Measurements from ENCODE around the gene DHX16. TPM values are rescaled to one million over a fixed set of nuclear protein-coding genes. Genes with fewer than 3 reads are reported as not detected.

The DHX16 gene
- total RNA-seq, 1 experiment from 2014 or later, result 34.8 TPM

DNA sequence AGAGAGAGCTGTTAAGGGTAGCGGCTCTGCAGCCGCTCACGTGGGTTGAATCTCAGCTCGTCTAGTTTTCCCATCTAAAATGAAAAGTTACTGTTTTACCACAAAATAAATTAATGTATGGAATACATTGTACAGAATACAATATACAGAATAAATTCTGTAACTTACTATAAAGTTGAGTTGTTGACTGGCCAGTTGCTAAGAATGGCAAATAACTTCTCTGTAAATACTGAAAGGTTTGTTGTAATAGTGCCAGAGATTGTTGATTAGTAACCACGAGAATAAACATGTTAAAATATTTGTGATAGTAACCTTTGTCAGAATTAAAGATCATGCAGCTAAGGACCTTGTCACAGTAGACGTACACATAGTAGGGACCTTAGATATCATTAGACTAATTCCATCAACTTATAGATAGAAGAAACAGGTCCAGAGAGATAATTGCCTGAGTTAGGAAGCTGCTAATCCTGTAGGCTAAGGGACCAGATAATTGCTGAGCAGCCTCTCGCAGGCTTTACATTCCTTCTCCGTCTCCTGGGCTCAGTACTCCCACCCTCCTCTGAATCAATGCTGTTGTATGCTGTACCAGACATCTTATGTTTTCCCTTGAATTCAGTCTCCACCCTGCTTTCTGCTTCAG, 18.5 kb upstream of the DHX16 start:
- Histone ChIP-seq H3K23ac (ENCODE audit: insufficient read length, low read depth, low read length) (no peak overlapping the region), H4K8ac (replicated peaks; ENCODE audit: insufficient read length, low read depth, low read length) (no peak overlapping the region), H3K9me3 (ENCODE audit: control insufficient read depth, low read depth, low read length) (no peaks in the 10 kb centered on the region), H2BK120ac (ENCODE audit: low read depth, low read length, poor library complexity, severe bottlenecking) (no peak overlapping the region), H3K79me1 (ENCODE audit: insufficient read depth, low read depth, low read length, poor library complexity, severe bottlenecking) (no peaks in the 10 kb centered on the region), H3K56ac (ENCODE audit: insufficient read length, low read depth, low read length) (no peak overlapping the region), H3K4me1 (ENCODE audit: insufficient read depth, low read length) (peaks cover 3% of the 10 kb centered on the region; the same call in 1 of the 2 replicates), H4K20me1 (ENCODE audit: control insufficient read depth, insufficient read depth, insufficient read length) (no peaks in the 10 kb centered on the region), H3K18ac (ENCODE audit: insufficient read length, low read depth, low read length) (no peak overlapping the region), H3K27me3 (ENCODE audit: insufficient read depth, low read length) (no peaks in the 10 kb centered on the region), H3K27ac (ENCODE audit: insufficient read length, low read depth, low read length) (no peak overlapping the region), H2AK5ac (ENCODE audit: insufficient read length, low read length) (no peak overlapping the region), H3K9ac (ENCODE audit: extremely low read depth, insufficient read length, low read length) (no peak overlapping the region), H2BK5ac (ENCODE audit: insufficient read length, low read length) (no peak overlapping the region), H4K91ac (ENCODE audit: insufficient read length, low read depth, low read length) (no peak overlapping the region), H4K5ac (ENCODE audit: insufficient read length, low read depth, low read length) (no peak overlapping the region), H3K14ac (ENCODE audit: insufficient read depth, low read length) (no peak overlapping the region), H2BK12ac (ENCODE audit: insufficient read length, low read depth, low read length) (no peak overlapping the region), H2BK15ac (ENCODE audit: low read depth, low read length) (no peak overlapping the region), H3K79me2 (ENCODE audit: insufficient read depth, low read length) (no peaks in the 10 kb centered on the region), H3K4ac (ENCODE audit: low read depth, low read length) (no peak overlapping the region), H2AFZ (ENCODE audit: low read length) (no peak overlapping the region), H2BK20ac (ENCODE audit: low read depth, low read length, poor library complexity, severe bottlenecking) (no peak overlapping the region), H3K23me2 (ENCODE audit: insufficient read length, low read depth, low read length, poor library complexity, severe bottlenecking) (peaks cover 21% of the 10 kb centered on the region), H3T11ph (ENCODE audit: low read length) (no peak overlapping the region), H3K4me2 (ENCODE audit: insufficient read depth, insufficient read length, low read length) (peak overlapping the region; percentile 89)
- no peaks in the 10 kb centered on the region; the same call in 1 of the 2 replicates for H3K27me3 Mint-ChIP-seq (ENCODE audit: low read depth)
- TF ChIP-seq, protein P1, sequence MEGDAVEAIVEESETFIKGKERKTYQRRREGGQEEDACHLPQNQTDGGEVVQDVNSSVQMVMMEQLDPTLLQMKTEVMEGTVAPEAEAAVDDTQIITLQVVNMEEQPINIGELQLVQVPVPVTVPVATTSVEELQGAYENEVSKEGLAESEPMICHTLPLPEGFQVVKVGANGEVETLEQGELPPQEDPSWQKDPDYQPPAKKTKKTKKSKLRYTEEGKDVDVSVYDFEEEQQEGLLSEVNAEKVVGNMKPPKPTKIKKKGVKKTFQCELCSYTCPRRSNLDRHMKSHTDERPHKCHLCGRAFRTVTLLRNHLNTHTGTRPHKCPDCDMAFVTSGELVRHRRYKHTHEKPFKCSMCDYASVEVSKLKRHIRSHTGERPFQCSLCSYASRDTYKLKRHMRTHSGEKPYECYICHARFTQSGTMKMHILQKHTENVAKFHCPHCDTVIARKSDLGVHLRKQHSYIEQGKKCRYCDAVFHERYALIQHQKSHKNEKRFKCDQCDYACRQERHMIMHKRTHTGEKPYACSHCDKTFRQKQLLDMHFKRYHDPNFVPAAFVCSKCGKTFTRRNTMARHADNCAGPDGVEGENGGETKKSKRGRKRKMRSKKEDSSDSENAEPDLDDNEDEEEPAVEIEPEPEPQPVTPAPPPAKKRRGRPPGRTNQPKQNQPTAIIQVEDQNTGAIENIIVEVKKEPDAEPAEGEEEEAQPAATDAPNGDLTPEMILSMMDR (conservative IDR thresholded peaks at IDR 0.05), result no peak
- H3K4me3 Mint-ChIP-seq, result peak overlapping the region; percentile 84 to 88
- peak overlapping the region in 1 of 3 experiments; percentile 23; a peak in 2 of 7 replicates for H3K27ac Mint-ChIP-seq
- no peaks in the 10 kb centered on the region for H3K9me3 Mint-ChIP-seq
- no peak for DNase-seq
- no CpG with 5 or more reads among the region's 8 CpGs for WGBS (ENCODE audit: extremely low coverage, insufficient read length, low lambda C conversion rate)
- peaks cover 4 to 13% (median 7%) of the 10 kb centered on the region in 3 experiments; a peak in 5 of 7 replicates for H3K36me3 Mint-ChIP-seq (ENCODE audit: insufficient read depth in 1 of 3, low read depth in 3 of 3)
- peaks cover 33 to 35% of the 10 kb centered on the region in 2 experiments for H3K4me1 Mint-ChIP-seq

Measured in H9 (cell line).